Measurements from ENCODE around the gene RAB8B. TPM values are rescaled to one million over a fixed set of nuclear protein-coding genes. Genes with fewer than 3 reads are reported as not detected.

RAB8B gene
- total RNA-seq, 2 donors from 2014 or later, result 21.9 to 28.8 TPM

DNA sequence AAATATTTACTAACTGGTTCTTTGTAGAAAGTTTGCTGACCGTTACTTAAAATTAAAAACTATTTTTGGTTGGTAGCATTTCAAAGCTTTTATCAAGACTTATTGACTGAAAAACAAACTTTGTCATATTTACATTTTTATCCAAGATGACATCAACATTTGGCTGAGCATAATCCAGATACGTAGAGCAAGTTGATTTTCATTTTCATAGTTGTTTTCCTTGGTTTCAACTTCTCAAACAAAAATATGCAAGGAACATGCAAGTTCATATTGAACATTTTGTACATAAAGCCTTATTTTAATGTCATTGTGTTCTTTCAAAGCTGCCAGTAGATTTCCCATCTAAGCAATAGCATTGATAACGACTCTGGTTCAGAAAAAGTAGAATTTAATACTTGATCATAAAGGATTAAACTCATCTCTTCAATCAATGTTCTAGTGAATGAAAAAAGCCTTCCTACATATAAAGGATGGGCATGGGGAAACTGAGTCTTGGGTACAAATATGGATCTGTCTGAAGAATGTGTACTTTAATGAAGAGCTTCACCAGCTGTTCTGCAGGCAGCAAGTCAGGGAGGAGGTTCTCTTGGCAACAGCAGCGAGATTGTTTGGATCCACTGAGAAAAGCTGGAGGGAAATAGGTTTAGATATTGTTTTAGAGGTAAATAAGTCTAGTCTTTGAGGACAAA is 5.6 kb downstream of the RAB8B start:
- TF ChIP-seq, protein P1, sequence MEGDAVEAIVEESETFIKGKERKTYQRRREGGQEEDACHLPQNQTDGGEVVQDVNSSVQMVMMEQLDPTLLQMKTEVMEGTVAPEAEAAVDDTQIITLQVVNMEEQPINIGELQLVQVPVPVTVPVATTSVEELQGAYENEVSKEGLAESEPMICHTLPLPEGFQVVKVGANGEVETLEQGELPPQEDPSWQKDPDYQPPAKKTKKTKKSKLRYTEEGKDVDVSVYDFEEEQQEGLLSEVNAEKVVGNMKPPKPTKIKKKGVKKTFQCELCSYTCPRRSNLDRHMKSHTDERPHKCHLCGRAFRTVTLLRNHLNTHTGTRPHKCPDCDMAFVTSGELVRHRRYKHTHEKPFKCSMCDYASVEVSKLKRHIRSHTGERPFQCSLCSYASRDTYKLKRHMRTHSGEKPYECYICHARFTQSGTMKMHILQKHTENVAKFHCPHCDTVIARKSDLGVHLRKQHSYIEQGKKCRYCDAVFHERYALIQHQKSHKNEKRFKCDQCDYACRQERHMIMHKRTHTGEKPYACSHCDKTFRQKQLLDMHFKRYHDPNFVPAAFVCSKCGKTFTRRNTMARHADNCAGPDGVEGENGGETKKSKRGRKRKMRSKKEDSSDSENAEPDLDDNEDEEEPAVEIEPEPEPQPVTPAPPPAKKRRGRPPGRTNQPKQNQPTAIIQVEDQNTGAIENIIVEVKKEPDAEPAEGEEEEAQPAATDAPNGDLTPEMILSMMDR (conservative IDR thresholded peaks at IDR 0.05), result no peak
- H3K9ac ChIP-seq (ENCODE audit: extremely low read depth, low read length, poor library complexity, severe bottlenecking), result no peak overlapping the region
- no peaks in the 10 kb centered on the region for H3K27me3 Mint-ChIP-seq (ENCODE audit: insufficient read depth)
- no peaks in the 10 kb centered on the region for H3K36me3 ChIP-seq (ENCODE audit: control insufficient read depth, insufficient read depth, low read length)
- no peak for DNase-seq
- H3K4me1 Mint-ChIP-seq, result peaks cover 60% of the 10 kb centered on the region
- no peak overlapping the region for H3K27ac Mint-ChIP-seq
- H3K4me3 Mint-ChIP-seq, result no peak overlapping the region
- no peaks in the 10 kb centered on the region for H3K4me1 ChIP-seq (ENCODE audit: control insufficient read depth, insufficient read depth, low read length)
- H3K27ac ChIP-seq (ENCODE audit: low read depth, low read length), result no peak overlapping the region
- no peak overlapping the region for H3K4me3 ChIP-seq (ENCODE audit: low read length)
- no peaks in the 10 kb centered on the region for H3K9me3 ChIP-seq (ENCODE audit: control insufficient read depth, low read length)
- H3K27me3 ChIP-seq (ENCODE audit: control insufficient read depth, insufficient read depth, low read length, poor library complexity, severe bottlenecking), result no peaks in the 10 kb centered on the region
- no peaks in the 10 kb centered on the region for H3K36me3 Mint-ChIP-seq (ENCODE audit: low read depth)
- H3K9me3 Mint-ChIP-seq, result no peaks in the 10 kb centered on the region
- 90 to 92% methylated on average over 2 to 4 of the region's 4 CpGs for WGBS, 2 experiments (ENCODE audit: insufficient coverage in 1 of 2, insufficient read length in 1 of 2)

DNA sequence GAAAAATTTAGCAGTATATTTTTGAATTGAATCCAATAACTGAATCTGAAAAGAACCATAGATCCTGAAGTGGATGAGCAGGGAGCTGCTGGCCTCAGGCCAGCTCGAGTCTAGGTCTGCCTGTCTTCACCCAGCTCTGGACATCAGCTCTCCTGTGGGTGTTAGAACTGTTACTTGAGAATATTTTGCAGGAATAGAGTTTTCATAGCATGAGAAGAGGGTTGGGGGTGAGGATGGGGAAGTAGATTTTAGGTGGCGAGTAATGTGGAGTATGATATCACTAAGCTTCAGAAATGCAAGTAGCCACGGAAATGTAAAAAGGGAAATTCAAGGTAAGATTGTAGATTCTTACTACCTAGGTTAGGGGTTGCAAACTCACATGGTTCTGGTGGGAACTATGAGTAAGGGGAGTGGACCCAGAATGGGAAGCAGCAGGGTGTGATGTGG is 6.2 kb downstream of the RAB8B start:
- H3K9ac ChIP-seq (ENCODE audit: extremely low read depth, low read length, poor library complexity, severe bottlenecking), result no peak overlapping the region
- H3K4me1 ChIP-seq (ENCODE audit: control insufficient read depth, insufficient read depth, low read length), result no peaks in the 10 kb centered on the region
- WGBS, 2 experiments (ENCODE audit: insufficient coverage in 1 of 2, insufficient read length in 1 of 2), result 90 to 100% methylated on average over 2 to 3 of the region's 3 CpGs
- no peak overlapping the region for H3K27ac Mint-ChIP-seq
- no peak overlapping the region for H3K4me3 Mint-ChIP-seq
- no peaks in the 10 kb centered on the region for H3K27me3 ChIP-seq (ENCODE audit: control insufficient read depth, insufficient read depth, low read length, poor library complexity, severe bottlenecking)
- no peaks in the 10 kb centered on the region for H3K36me3 ChIP-seq (ENCODE audit: control insufficient read depth, insufficient read depth, low read length)
- no peaks in the 10 kb centered on the region for H3K9me3 ChIP-seq (ENCODE audit: control insufficient read depth, low read length)
- no peak for DNase-seq
- peaks cover 54% of the 10 kb centered on the region for H3K4me1 Mint-ChIP-seq
- no peak overlapping the region for H3K27ac ChIP-seq (ENCODE audit: low read depth, low read length)
- TF ChIP-seq, protein P1 (conservative IDR thresholded peaks at IDR 0.05), result no peak
- H3K9me3 Mint-ChIP-seq, result no peaks in the 10 kb centered on the region
- no peak overlapping the region for H3K4me3 ChIP-seq (ENCODE audit: low read length)
- H3K36me3 Mint-ChIP-seq (ENCODE audit: low read depth), result no peaks in the 10 kb centered on the region
- H3K27me3 Mint-ChIP-seq (ENCODE audit: insufficient read depth), result no peaks in the 10 kb centered on the region

DNA sequence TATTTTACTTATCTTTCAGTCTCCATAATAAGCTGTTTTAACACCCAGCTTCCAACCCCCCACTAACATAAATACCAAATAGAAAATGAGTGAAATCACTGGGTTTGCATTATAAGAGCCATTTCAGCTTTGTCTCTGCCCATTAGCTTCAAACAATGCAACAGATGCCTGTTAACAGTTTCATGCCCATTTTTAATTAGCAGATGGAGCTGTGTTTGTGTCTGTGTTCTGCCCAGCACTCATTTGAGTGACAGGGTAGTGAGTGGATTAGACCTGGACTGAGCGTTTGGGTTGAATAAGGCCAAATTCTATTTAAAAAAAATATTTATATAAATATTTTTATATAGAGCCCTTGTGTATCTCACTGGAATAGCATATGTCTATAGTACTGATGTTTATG is 7.4 kb downstream of the RAB8B start:
- Histone ChIP-seq H3K9me3 (ENCODE audit: control insufficient read depth, low read length) (no peaks in the 10 kb centered on the region), H3K4me1 (ENCODE audit: control insufficient read depth, insufficient read depth, low read length) (no peaks in the 10 kb centered on the region), H3K27ac (ENCODE audit: low read depth, low read length) (no peak overlapping the region), H3K4me3 (ENCODE audit: low read length) (no peak overlapping the region), H3K9ac (ENCODE audit: extremely low read depth, low read length, poor library complexity, severe bottlenecking) (no peak overlapping the region), H3K27me3 (ENCODE audit: control insufficient read depth, insufficient read depth, low read length, poor library complexity, severe bottlenecking) (no peaks in the 10 kb centered on the region), H3K36me3 (ENCODE audit: control insufficient read depth, insufficient read depth, low read length) (no peaks in the 10 kb centered on the region)
- Mint-ChIP-seq H3K27me3 (ENCODE audit: insufficient read depth) (no peaks in the 10 kb centered on the region), H3K9me3 (no peaks in the 10 kb centered on the region), H3K36me3 (ENCODE audit: low read depth) (peaks cover 2% of the 10 kb centered on the region), H3K4me3 (no peak overlapping the region), H3K4me1 (peaks cover 46% of the 10 kb centered on the region), H3K27ac (no peak overlapping the region)
- TF ChIP-seq, protein P1 (conservative IDR thresholded peaks at IDR 0.05), result no peak
- no peak for DNase-seq
- WGBS, 2 experiments (ENCODE audit: insufficient coverage in 1 of 2, insufficient read length in 1 of 2), result no CpG with 5 or more reads among the region's 1 CpG
